Measurements from ENCODE around the gene MUC20. TPM values are rescaled to one million over a fixed set of nuclear protein-coding genes. Genes with fewer than 3 reads are reported as not detected.

The MUC20 gene, protein sequence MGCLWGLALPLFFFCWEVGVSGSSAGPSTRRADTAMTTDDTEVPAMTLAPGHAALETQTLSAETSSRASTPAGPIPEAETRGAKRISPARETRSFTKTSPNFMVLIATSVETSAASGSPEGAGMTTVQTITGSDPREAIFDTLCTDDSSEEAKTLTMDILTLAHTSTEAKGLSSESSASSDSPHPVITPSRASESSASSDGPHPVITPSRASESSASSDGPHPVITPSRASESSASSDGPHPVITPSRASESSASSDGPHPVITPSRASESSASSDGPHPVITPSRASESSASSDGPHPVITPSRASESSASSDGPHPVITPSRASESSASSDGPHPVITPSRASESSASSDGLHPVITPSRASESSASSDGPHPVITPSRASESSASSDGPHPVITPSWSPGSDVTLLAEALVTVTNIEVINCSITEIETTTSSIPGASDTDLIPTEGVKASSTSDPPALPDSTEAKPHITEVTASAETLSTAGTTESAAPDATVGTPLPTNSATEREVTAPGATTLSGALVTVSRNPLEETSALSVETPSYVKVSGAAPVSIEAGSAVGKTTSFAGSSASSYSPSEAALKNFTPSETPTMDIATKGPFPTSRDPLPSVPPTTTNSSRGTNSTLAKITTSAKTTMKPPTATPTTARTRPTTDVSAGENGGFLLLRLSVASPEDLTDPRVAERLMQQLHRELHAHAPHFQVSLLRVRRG
- total RNA-seq, result 0.12 and 0.22 TPM in 2 replicates

DNA sequence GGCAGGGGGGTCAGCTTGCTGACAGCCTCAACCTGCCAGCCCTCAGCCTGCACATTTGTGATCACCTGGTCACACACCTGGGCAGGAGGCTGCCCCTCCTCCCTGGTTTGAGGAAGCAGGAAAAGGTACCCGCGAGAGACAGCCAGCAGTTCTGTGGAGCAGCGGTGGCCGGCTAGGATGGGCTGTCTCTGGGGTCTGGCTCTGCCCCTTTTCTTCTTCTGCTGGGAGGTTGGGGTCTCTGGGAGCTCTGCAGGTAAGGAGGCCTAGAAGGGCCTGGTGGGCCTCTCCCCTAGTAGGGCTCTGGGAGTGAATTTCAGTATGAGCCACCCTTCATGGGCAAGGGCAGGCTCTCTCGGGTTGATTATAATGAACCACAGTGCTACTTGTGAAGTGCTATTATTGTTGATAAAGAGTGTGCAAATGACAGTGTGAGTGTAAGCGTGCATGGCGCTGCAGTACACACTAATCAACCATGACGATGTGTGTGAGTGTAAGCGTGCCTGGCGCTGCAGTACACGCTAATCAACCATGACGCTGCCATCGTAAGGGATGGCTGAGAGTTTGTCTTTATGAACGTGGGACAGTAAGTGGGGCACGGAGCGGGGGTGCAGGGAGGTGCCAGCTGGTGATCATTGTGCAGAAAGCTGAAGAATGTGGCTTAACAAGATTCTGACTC is at the start of gene MUC20:
MUC20 (plus strand) TSS at position 148 of the 676 bp plus-strand sequence; CDS start at position 178, 30 bp downstream.

Other genes with a start within 250 kb of the MUC20 start
- gene PPP1R2, start 177.7 kb upstream of the MUC20 start, total RNA-seq, result 111 and 113 TPM in 2 replicates
- gene APOD, start 137.0 kb upstream of the MUC20 start, total RNA-seq, result 0.11 and 0.37 TPM in 2 replicates
- under 0.01 TPM in 1 of 2 replicates, not detected in the other for gene MUC4, start 91.0 kb downstream of the MUC20 start, total RNA-seq
- gene TNK2, start 187.6 kb downstream of the MUC20 start, total RNA-seq, result 9.9 and 12.0 TPM in 2 replicates

All from uterine smooth muscle cell (primary cell).